Small intestine (tissue), 7 donors: Measurements from ENCODE around the gene TIMP3. TPM values are rescaled to one million over a fixed set of nuclear protein-coding genes. Genes with fewer than 3 reads are reported as not detected.

ENCODE experiments used
- DNase-seq, 2 donors: peaks; one replicate each; pipeline versions ENCODE4 v3.0.0 to v3.0.0-alpha.2; 2013
- FAIRE-seq: peaks from 2 replicates; lab custom pipeline; 2012; peaks lifted over from hg19 to GRCh38; lab: Jason Lieb, UNC
- H3K27ac ChIP-seq, 3 donors: one replicate each; pipeline ENCODE4 v1.5.1; 2013; ENCODE audit warnings: low read length in 2 of 3, mild to moderate bottlenecking in 2 of 3, control low read depth in 1 of 3, inconsistent platforms in 1 of 3, low read depth in 1 of 3, moderate library complexity in 1 of 3
- H3K27me3 ChIP-seq, 3 donors: one replicate each; pipeline ENCODE4 v1.6.1; 2013; ENCODE audit warnings: low read length in 3 of 3, inconsistent platforms in 1 of 3; ENCODE audit not compliant: control insufficient read depth in 3 of 3, insufficient read depth in 3 of 3
- H3K36me3 ChIP-seq, 3 donors: one replicate each; pipeline ENCODE4 v1.6.1; 2013; ENCODE audit warnings: low read length in 3 of 3, inconsistent platforms in 1 of 3, low read depth in 1 of 3, mild to moderate bottlenecking in 1 of 3, moderate library complexity in 1 of 3; ENCODE audit not compliant: control insufficient read depth in 3 of 3, insufficient read depth in 2 of 3
- H3K4me1 ChIP-seq, 3 donors: one replicate each; pipeline ENCODE4 v1.6.1; 2013; ENCODE audit warnings: low read length in 2 of 3, inconsistent platforms in 1 of 3, low read depth in 1 of 3, mild to moderate bottlenecking in 1 of 3, moderate library complexity in 1 of 3; ENCODE audit not compliant: control insufficient read depth in 3 of 3, insufficient read depth in 2 of 3
- H3K4me3 ChIP-seq, 3 donors: one replicate each; pipeline ENCODE4 v1.5.1; 2013; ENCODE audit warnings: low read length in 3 of 3, control low read depth in 1 of 3, inconsistent platforms in 1 of 3, low read depth in 1 of 3, mild to moderate bottlenecking in 1 of 3, moderate library complexity in 1 of 3
- H3K9me3 ChIP-seq, 2 donors: one replicate each; pipeline ENCODE4 v1.6.1; 2013; ENCODE audit warnings: low read depth in 1 of 2, low read length in 1 of 2; ENCODE audit not compliant: control insufficient read depth in 2 of 2, insufficient read depth in 1 of 2
- WGBS, 3 donors: extraction: QIAGEN DNeasy Blood & Tissue Kit; methylation state at CpG; one replicate each; pipeline ENCODE4 v1.1.7; 2013; 5-methylcytosine and 5-hydroxymethylcytosine counted together
- polyA plus RNA-seq, 4 donors: library from polyadenylated mRNA; stranded (reverse) in 3 of 4; unstranded in 1 of 4; fragments of 200-250 nt in 3 of 4; fragments of 120-200 nt in 1 of 4; gene quantifications; one replicate each; pipeline versions ENCODE4 v1.2.1 to v1.2.3, GENCODE V29; 2013
- donor health status: healthy with polysubstance abuse.
- donor health status: control.
- donor health status: control.
- donor health status: Bipolar disorder and iron deficiency.
- donor health status: healthy.

Gene TIMP3
- polyA plus RNA-seq, 4 donors, result 1.8 to 118 (median 14.9) TPM

GRCh38 chr22:32826537-32826936 lies 25.0 kb downstream of the TIMP3 start:
- no peaks in the 10 kb centered on the region for H3K27me3 ChIP-seq
- no peak for DNase-seq
- H3K4me3 ChIP-seq, result no peak overlapping the region
- peaks cover 0 to 5% (median 0%) of the 10 kb centered on the region in 3 donors for H3K4me1 ChIP-seq
- no peak for FAIRE-seq
- WGBS, 3 donors, result 74 to 80% (median 76%) methylated on average over 2 of the region's 2 CpGs
- H3K36me3 ChIP-seq, result peaks cover 0 to 6% (median 0%) of the 10 kb centered on the region in 3 donors
- no peaks in the 10 kb centered on the region for H3K9me3 ChIP-seq
- no peak overlapping the region for H3K27ac ChIP-seq

- Histone ChIP-seq H3K27me3 (no peaks in the 10 kb centered on the region), H3K27ac (no peak overlapping the region), H3K36me3 (peaks cover 0 to 6% (median 0%) of the 10 kb centered on the region in 3 donors), H3K4me1 (peaks cover 0 to 5% (median 0%) of the 10 kb centered on the region in 3 donors), H3K9me3 (no peaks in the 10 kb centered on the region), H3K4me3 (no peak overlapping the region)
- DNase-seq, result no peak
- FAIRE-seq, result no peak
- 73 to 77% (median 76%) methylated on average over 7 of the region's 7 CpGs for WGBS, 3 donors
These were observed 25.6 kb downstream of the TIMP3 start for GRCh38 chr22:32827049-32827602.

- H3K27ac ChIP-seq, result no peak overlapping the region
- H3K9me3 ChIP-seq, result no peaks in the 10 kb centered on the region
- H3K4me3 ChIP-seq, result no peak overlapping the region
- peaks cover 0 to 6% (median 0%) of the 10 kb centered on the region in 3 donors for H3K36me3 ChIP-seq
- no peak for FAIRE-seq
- H3K4me1 ChIP-seq, result peaks cover 0 to 5% (median 0%) of the 10 kb centered on the region in 3 donors
- DNase-seq, result no peak
- 48 to 81% (median 69%) methylated on average over 2 of the region's 2 CpGs for WGBS, 3 donors
- H3K27me3 ChIP-seq, result no peaks in the 10 kb centered on the region
These were observed 26.6 kb downstream of the TIMP3 start for GRCh38 chr22:32828150-32828549.

GRCh38 chr22:32828561-32828960 lies 27.1 kb downstream of the TIMP3 start:
- peaks cover 0 to 5% (median 0%) of the 10 kb centered on the region in 3 donors for H3K4me1 ChIP-seq
- 73 to 82% (median 81%) methylated on average over 5 of the region's 5 CpGs for WGBS, 3 donors
- H3K27me3 ChIP-seq, result no peaks in the 10 kb centered on the region
- FAIRE-seq (no peak), DNase-seq (no peak)
- H3K36me3 ChIP-seq, result peaks cover 0 to 6% (median 0%) of the 10 kb centered on the region in 3 donors
- H3K4me3 ChIP-seq, result no peak overlapping the region
- no peak overlapping the region for H3K27ac ChIP-seq
- H3K9me3 ChIP-seq, result no peaks in the 10 kb centered on the region

GRCh38 chr22:32829451-32829851 lies 27.9 kb downstream of the TIMP3 start:
- FAIRE-seq (no peak), DNase-seq (no peak)
- no peak overlapping the region for H3K27ac ChIP-seq
- H3K4me3 ChIP-seq, result no peak overlapping the region
- H3K4me1 ChIP-seq, result peaks cover 0 to 5% (median 0%) of the 10 kb centered on the region in 3 donors
- peaks cover 0 to 8% (median 0%) of the 10 kb centered on the region in 3 donors for H3K36me3 ChIP-seq
- no peaks in the 10 kb centered on the region for H3K9me3 ChIP-seq
- no peaks in the 10 kb centered on the region for H3K27me3 ChIP-seq
- WGBS, 3 donors, result 84 to 96% (median 86%) methylated on average over 10 of the region's 10 CpGs

- H3K9me3 ChIP-seq, result no peaks in the 10 kb centered on the region
- no peak for DNase-seq
These were observed 29.0 kb downstream of the TIMP3 start for GRCh38 chr22:32830473-32830872.

GRCh38 chr22:32830957-32831356 lies 29.5 kb downstream of the TIMP3 start:
- no peaks in the 10 kb centered on the region for H3K27me3 ChIP-seq
- peaks cover 0 to 9% (median 0%) of the 10 kb centered on the region in 3 donors for H3K36me3 ChIP-seq
- no peak overlapping the region for H3K4me3 ChIP-seq
- H3K27ac ChIP-seq, result no peak overlapping the region
- no peaks in the 10 kb centered on the region for H3K4me1 ChIP-seq
- DNase-seq, result no peak
- no peak for FAIRE-seq
- no peaks in the 10 kb centered on the region for H3K9me3 ChIP-seq
- 67 to 81% (median 75%) methylated on average over 2 of the region's 2 CpGs for WGBS, 3 donors

More at GRCh38 chr22:32830473-32830872, 29.0 kb downstream of the TIMP3 start:
- H3K27me3 ChIP-seq, result no peaks in the 10 kb centered on the region
- FAIRE-seq, result no peak
- H3K27ac ChIP-seq, result no peak overlapping the region
- H3K36me3 ChIP-seq, result peaks cover 0 to 9% (median 0%) of the 10 kb centered on the region in 3 donors
- H3K4me3 ChIP-seq, result no peak overlapping the region
- 76 to 86% (median 83%) methylated on average over 11 of the region's 11 CpGs for WGBS, 3 donors
- no peaks in the 10 kb centered on the region for H3K4me1 ChIP-seq

GRCh38 chr22:32831584-32831983 lies 30.1 kb downstream of the TIMP3 start:
- Histone ChIP-seq H3K27me3 (no peaks in the 10 kb centered on the region), H3K27ac (no peak overlapping the region), H3K4me1 (no peaks in the 10 kb centered on the region), H3K36me3 (peaks cover 0 to 9% (median 0%) of the 10 kb centered on the region in 3 donors), H3K9me3 (no peaks in the 10 kb centered on the region), H3K4me3 (no peak overlapping the region)
- no peak for FAIRE-seq
- DNase-seq, result no peak
- WGBS, 3 donors, result 56 to 70% (median 68%) methylated on average over 3 of the region's 3 CpGs

- WGBS, 3 donors, result 42 to 59% (median 44%) methylated on average over 4 of the region's 4 CpGs
- no peaks in the 10 kb centered on the region for H3K9me3 ChIP-seq
- FAIRE-seq, result no peak
- no peaks in the 10 kb centered on the region for H3K27me3 ChIP-seq
- no peak overlapping the region for H3K4me3 ChIP-seq
- H3K36me3 ChIP-seq, result peaks cover 0 to 9% (median 0%) of the 10 kb centered on the region in 3 donors
- DNase-seq, result no peak
- no peaks in the 10 kb centered on the region for H3K4me1 ChIP-seq
- H3K27ac ChIP-seq, result no peak overlapping the region
These were observed 30.7 kb downstream of the TIMP3 start for GRCh38 chr22:32832174-32832573.
